Inferior parietal cortex (tissue), 1 donor: ENCODE measurements around the gene RARRES1.

ENCODE experiments used
- DNase-seq: peaks from one replicate; pipeline ENCODE4 v3.0.0-alpha.2; 2016; ENCODE audit errors: extremely low spot score

Gene RARRES1

DNA sequence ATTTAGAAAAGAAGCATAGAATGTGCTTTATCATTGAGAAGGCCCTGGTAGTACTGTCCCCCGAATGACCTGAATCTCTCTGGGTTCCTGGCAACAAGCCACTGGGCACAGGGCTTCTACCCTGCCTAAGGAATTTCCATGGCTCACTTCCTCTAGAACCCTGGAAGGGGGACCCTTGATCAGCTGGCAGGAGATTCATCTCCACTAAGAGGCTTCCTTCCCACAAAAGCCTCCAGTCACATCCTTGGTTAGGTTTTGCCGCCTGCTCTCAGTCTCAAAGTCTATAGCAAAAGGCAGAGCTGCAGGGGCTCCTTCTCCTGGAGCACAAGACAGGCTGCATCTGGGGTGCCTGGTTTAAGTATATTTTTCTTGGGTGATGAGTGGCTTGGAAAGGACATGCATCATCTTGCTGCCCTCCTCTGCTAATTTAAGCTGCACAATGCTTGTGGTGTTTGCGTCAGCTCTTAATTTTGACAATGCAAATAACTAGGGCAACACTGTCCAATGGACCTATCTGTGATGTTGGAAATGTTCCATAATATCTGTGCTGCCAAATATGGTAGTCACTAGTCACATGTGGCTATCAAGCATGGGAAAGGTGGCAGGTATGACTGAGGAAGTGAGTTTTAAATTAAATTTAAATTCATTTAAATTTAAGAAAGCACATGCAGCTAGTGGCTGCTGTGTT is 33.4 kb upstream of the RARRES1 start:
- no peak for DNase-seq

DNA sequence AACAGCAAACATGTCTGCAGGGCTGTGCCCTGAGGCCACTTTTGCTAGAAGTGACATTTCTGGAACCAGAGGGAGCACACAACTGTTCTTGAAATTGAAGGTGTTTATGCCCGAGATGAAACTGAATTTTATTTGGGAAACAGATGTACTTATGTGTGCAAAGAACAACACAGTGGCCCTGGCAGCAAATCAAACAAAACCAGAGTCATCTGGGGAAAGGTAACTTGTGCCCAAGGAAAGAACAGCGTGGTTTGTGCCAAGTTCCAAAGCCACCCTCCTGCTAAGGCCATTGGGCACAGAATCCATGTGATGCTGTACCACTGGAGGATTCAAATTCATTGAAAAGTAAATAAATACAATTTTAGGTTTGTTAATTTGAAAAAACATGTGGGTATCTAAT is 31.2 kb upstream of the RARRES1 start:
- no peak for DNase-seq

DNA sequence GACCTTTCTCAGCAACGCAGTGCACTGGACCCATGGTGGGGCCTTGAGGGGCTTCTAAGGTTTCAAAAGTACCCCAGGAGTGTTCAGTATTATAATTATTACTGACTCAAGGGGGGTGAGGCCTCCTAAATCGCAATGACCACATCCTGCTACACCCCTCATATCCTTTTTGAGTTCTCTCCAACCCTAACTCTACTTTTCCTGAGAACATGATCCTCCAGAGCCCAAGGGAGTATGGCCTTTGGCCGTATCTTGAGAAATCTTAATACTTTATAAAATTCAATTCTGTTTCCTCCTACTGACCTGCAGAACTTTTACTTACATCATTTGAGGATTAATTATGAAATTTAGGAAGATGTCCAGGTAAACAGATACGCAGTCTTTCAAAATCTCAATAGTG is 30.4 kb upstream of the RARRES1 start:
- DNase-seq = no peak

DNA sequence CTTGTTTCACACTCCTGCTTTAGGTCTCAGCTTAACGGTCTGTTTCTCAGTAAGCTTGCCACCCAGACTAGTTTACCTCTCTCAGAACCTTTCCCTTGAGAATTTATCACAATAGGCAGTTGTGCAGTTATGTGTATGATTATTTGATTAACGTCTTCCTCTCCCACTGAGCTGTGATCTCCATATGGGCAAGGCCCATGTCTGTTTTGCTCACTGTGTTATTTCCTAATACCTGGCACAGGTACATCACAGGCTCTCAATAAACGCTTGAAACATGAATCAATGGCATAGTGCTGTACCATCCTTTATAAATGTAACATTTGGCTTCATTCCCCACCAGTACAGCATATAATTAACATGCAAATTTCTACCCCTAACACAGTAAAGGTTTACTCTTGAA is 29.1 kb upstream of the RARRES1 start:
- no peak for DNase-seq

DNA sequence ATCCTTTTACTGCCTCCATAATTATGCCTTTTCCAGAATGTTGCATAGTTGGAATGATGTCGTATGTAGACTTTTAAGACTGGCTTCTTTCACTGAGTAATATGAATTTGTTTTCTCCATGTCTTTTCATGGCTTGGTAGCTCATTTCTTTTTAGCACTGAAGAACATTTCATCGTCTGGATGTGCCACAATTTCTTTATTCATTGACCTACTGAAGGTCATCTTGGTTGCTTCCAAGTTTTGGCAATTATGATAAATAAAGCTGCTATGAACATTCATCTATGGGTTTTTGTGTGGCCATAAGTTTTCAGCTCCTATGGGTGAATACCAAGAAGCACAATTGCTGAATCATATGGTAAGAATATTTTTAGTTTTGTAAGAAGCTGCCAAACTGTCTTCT is 23.2 kb upstream of the RARRES1 start:
- no peak for DNase-seq

DNA sequence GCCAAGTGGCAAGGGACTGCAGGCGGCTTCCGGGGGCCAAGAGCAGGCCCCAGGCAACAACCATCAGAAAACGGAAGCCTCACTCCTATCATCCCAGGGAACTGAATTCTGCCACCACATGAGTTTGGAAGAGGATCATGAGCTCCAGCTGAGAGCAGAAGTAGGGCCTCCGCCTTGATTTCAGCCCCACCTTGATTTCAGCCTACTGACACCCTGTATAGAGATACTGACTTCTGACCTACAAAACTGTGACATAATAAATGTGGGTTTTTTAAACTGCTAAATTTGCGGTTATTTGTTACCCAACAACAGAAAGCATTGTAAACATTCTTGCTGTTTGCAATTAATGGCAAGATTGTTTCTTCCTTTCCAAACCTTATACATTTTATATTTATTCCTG is 21.6 kb upstream of the RARRES1 start:
- no peak for DNase-seq

DNA sequence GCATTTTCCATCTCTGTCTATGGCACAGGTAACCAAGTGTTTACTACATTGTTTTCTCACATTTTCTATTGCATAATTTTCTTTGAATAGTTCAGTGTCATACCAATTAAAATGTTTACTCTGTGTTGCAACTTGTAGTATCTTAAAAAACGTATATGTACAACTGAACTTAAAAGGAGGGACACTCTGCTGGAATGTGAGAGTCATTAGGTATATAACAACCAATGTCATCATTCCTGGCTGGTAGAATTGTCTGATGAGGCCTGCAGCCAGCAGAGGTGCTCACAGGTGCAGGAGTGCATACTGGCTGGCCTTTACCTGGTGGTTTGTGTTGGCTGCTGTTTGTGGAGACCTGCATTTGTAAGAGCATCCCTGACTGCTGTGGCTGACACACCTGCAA is 19.1 kb upstream of the RARRES1 start:
- no peak for DNase-seq

DNA sequence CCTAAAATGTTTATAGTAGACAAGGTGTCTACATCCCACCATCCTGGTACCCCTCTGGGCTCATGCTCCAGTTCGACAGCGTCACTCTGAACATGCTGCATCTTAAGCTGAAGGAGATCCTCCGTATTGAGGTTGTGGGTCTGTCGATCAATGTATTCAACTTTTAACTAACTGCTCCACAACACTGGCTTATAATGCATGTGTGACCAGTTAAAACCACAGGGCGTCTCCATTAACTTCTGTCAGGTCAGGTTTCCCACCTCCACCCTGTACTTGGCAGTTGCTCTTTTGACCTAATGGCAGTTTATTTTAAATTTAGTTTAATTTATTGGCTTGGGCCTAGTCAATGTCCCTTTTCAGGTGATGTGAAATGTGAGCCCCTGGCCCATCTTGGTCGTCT is 17.8 kb upstream of the RARRES1 start:
- no peak for DNase-seq

DNA sequence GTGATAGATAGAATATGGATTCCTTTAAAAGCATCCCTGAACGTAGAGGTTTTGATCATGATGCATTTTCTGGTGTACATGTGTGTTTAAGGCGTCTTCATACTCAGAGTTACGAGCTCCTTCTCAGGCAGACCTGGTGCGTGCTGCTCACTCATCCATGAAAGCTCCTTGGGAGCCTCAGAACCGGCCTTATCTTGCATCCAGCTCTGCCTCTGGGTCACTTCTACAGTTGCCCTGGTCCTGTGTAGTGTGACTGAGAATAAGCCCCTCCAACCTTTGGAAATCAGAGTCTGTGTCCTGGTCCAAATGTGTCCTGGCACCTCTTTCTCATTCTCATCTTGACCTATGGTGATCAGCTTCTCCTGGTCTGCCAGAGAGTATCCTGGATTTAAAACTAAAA is 17.3 kb upstream of the RARRES1 start:
- DNase-seq = no peak

DNA sequence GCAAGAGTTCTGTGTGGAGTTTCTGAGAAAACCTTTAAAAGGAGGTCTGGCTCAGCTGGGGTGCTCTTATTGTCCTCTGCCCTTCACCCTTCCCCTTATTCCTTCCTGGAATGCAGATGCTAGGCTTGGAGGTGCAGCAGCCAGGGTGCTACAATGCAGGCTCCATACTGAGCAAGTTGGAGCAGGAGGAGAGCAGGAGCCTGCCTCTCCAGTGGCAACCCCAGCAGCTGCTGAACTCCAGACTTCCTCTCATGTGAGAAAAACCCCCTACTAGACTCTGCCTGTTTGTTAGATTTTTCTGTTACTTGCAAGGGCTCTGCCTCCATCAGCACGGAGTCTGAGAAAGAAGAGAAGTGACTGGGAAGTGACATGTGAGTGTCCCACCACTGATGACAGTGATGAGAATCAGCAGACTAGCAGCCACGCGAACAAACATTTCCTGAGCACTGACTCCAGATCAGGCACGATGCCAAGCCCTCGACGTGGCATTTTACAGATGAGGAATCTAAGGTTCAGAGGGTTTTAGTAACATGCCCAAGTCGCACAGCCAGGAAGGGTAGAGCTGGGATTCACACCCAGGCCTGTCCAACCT is 16.1 kb upstream of the RARRES1 start:
- DNase-seq = no peak

DNA sequence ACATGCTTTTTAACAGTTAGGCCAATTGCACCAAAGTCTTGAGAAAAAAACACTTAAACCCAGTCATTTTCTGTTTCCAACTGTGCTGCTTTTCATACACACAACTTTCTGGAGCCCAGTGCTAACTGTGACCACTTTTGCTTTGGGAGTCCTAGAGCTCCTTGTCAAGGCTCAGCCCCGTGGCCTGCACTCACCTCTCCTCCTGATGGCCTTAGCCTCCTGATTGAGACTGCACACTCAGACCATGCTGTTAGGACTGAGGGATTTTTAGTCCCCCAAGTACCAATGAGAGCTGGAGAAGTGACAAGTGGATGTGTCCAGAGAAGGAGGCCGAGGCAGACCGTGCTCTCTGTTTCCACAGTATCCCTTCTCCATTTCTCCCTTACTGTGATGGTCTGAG is 15.2 kb upstream of the RARRES1 start:
- no peak for DNase-seq

DNA sequence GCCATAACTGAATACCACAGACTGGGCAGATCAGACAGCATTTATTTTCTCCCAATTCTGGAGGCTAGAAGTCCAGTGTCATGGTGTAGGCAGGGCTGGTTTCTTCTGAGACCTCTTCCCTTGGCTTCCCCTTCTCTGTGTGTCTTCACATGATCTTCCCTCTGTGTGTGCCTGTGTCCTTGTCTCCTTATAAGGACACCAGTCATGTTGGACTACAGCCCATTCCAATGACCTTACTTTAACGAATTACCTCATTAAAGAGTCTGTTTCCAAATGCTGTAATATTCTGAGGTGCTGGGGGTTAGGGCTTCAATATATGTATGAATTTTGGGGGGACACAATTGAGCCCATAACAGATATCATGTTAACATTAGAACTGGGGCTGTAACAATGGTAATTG is 13.3 kb upstream of the RARRES1 start:
- DNase-seq = no peak

DNA sequence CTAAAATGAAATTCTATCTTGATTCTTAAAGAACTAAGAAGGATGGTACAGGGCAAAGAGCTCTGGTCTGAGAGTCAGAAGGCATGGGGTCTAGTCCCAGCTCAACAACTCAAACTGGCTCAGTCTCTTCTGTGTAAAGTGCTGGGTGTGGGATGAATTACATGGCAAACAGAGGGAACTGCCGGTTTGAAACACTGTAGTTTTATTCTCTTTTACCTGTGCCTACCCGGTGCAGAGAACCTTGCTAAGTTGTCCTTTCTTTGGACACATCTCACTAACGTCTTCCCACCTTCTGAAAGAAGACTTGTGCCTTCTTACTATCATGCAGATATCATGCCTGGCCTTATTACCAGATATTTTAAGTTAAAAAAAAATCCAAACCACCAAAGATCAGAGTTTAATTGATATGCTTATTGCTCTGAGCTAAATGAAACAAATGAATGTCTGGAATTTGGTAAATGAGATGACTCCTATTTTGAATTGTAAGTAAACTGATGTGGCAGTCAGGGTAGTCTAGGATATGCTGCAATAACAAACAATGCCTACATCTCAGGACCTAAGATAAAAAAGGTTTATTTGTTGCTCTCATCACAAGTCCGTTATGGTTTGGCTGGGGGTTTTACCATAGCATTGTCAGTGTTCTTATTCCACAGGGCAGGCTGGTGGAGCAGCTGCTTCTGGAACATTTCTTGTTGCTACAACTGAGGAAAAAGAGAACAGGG is 12.5 kb upstream of the RARRES1 start:
- DNase-seq = no peak

DNA sequence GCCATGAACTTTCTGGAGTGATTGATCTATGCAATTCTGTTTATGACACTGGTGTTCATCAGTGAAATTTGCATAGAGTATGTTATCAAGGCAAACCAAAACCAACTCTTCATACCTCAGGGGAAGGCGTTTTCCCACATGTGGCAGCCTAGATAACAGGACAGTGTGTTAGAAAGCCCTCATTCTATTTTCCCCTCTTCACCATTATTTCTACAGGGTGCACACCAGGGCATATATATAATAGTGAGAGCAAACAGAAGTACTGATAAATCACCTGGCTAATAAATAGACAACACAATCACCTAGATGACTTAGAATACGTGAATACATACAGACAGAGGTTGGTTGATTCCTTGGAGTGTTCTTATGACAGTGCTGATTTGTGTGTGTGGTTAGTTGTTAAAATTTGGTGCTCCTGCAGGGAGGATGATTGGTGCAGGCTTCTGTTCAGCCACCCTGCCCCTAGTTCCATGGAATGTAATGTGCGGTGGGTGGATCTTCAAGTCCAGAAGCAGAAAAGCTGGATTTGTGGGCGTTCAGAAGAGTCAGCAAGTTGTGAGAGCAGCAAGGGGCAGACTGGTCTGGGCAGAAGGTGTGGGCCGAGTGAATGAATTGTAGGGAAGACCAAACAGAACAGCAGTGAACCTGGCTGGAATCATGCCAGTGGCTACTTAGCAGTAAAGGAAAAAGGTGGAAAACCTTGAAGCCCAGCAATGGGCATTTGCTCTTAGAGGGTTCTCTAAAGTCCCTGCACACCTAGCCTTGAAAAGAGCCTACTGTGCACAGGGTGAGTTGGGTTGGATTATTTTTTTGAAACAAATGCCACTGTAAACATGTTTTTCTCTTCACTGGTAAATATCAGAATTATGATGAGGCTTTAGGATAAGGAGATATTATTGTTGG is 11.7 kb upstream of the RARRES1 start:
- DNase-seq = no peak

DNA sequence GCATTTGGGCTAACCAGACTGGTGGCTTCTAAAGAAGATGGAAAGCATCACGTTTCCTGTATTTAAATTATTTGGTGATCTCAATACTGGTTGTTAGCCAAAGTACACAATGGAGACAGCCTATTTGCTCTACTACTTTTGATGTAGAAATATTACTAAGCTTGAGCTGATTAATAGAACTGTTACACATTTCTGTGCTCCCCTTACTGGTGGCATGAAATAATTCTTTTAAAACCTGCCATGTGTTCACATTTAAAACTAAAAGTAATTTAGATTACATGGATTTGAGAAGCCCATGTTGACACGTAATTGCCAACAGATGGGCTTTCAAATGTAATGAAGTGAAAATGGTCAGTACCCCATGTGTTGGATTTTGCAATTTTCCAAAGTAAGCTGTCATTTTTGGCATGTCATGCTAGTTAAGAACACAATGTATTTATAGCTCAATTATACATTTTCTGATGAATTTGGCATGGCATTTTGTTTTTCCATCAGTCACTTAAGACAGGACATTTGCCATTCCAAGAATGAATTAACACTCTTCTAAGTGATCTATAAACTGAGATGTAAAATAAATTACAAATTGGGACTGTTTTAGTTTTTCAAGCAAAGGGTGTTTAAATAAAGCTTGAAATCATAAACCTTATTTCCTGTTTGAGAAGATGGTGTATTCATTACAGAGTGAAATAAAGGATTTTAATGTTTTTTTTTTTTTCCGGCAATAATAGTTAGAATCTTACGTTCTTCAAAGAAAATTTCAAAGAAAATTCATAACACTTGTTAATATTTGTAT is 10.8 kb upstream of the RARRES1 start:
- DNase-seq = no peak

DNA sequence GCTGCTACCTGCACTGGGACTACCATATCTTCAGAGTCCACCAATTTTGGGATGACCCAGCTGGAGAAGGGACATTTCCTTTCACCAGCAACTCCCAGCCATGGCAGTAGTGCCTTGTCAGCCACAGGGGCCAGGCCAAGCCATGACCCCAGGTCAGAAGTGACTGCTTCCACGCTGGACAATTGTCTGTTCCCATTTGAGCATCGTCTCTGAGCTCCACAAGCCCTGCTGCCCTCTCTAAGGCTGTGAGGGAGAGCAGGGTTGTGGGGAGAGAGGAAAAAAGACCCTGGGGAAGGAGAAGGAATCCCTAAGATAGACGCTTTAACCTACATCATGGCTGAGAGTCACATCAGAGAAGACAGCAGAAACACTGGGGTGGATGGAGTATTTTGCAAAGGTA is 7.4 kb upstream of the RARRES1 start:
- no peak for DNase-seq

DNA sequence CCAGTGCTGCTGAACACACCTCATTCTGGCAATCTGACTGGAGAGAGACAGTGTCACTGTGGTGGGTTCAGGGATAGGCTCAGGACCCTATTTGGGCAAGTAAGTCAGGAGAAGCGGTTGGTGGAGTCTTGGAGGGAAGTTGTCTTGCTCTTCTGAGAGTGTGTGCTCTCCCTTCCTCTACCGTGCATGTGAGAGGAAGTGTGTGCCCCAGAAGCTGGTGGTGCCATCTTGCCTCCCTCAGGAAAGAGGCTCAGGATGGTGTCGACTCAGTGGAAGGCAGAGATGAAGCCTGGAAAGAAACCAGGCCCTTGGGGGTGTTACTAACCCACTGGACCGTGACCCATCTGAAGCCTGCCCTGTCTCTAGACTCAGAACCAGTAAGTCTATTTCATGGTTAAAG is 6.8 kb upstream of the RARRES1 start:
- DNase-seq = no peak

DNA sequence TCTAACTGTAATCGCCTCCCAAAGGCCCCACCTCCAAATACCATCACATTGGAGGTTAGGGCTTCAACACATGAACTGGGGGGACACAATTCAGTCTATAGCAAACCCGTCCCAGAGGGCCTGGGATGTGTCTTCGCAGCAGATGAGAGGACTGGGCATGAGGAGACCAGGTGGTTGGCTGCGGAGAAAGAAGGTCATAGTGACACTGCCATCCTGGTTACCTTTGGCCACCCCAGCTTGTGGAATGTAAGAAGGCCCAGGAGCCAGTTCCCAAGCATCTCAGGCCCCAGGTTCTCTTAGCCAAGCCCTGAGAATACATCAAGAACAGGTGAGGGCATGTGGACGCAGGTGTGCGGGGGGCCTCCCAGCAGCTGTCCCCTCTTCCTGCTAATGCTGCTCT is 6.4 kb upstream of the RARRES1 start:
- DNase-seq = no peak

DNA sequence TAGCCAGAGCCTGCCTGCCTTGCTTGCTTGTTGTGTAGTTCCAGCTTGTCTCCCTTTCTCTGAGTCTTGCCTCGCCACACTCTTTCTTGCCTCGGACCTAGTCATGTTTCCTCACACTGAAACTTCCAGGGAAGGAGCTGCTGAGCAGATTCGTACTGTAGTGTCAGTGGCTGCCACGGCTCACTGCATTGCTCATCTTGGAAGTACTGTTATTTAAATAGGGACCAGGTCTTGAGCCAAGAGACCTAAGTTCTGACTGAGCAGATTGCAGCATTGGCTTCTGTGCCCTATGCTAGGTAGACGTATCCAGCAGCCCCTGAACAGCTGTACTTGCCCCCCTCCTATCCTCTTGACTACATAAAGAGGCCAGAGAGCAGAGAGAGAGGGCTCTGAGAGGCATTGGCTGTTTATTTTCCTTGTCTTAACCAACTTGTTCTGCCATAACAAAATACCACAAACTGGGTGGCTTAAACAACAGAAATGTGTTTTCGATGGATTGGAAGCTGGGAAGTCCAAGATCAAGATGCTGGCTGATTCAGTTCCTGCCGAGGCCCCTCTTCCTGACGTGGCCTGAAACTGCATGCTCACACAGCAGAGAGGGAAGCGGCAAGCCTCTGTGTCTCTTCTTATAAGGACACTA is 5.8 kb upstream of the RARRES1 start:
- no peak for DNase-seq

DNA sequence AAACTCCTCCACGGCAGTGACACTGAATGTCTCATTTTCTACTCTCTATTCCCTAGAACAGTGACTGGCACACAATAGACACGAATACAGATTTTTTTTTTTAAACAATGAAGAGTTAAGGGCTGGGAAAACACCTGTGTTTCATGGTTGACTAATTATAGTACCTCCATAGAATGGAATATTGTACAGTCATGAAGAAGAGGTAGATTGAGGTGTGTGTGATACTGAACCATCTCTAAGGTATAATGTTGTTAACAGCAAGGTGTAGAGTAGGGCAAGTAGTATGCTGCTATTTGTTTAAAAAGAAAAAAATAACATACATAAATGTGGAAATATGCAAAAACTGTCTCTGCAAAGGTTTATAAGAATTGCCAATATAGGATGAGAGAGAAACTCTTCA is 5.2 kb upstream of the RARRES1 start:
- DNase-seq = no peak
